HG02588 (cell line): ENCODE data around the gene FARS2.

ENCODE experiments used
- ATAC-seq: cut with Tn5 transposase; IDR thresholded peaks from one replicate; pipeline ENCODE4 v1.9.1; 2021; ENCODE audit warnings: mild to moderate bottlenecking, moderate library complexity; ENCODE audit not compliant: unreplicated experiment

The FARS2 gene

DNA sequence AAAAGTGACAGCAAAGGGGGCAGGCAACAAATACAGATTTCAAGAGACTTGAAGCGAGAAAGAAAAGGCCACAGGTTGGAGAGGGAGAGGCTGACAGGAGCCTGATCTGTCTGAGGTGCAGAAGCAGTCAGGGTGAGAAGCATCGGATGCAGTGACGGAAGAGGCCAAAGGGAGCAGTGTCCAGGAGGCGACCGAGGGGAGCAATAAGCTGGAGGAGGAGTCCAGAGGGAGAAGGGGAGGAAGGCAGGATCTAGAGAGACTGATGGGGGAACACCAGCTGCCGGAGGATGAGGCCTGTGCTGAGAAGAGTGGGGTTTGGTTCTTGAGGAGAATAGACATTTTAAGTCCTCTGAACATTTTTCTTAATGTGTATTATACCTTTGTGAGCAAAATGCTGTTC is 23.8 kb downstream of the FARS2 start:
- no peak for ATAC-seq

DNA sequence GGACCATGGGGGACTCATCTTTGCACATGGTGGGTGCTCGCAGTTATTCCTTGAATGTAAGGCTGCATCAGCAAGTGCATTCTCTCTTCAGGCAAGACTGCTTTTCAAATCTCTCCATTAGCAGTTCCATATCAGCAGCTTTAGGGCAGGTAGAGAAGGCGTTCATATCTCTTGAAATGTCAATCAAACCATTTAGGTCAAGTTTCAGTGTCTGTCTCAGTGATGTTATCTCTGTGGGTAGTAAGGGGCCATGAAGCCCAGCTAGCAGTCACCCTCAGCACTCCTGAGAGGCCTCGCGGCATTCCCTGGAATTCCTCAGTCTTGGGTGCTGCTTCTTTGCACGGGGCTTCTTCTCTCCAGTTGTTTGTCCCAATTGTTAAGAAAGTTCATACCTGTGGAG is 24.2 kb downstream of the FARS2 start:
- no peak for ATAC-seq

DNA sequence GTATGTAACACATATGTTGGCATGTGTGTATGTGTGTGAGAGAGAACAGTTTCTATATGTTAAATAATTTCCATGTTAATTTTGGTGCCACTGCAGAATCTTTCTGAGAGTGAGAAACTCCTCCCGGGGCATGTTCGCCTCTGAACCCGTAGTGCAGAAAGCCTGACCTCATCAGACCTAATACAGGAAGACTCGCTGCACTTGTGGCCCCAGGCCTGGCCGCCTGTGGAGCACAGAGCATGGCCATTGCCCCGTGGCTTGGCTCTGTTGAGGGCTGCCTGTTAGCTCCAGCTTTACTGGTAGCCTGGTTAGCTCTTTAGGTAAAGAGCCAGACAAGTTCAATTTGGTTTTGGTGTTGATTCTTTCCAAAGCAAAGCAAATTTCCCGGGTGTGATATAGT is 25.5 kb downstream of the FARS2 start:
- no peak for ATAC-seq

DNA sequence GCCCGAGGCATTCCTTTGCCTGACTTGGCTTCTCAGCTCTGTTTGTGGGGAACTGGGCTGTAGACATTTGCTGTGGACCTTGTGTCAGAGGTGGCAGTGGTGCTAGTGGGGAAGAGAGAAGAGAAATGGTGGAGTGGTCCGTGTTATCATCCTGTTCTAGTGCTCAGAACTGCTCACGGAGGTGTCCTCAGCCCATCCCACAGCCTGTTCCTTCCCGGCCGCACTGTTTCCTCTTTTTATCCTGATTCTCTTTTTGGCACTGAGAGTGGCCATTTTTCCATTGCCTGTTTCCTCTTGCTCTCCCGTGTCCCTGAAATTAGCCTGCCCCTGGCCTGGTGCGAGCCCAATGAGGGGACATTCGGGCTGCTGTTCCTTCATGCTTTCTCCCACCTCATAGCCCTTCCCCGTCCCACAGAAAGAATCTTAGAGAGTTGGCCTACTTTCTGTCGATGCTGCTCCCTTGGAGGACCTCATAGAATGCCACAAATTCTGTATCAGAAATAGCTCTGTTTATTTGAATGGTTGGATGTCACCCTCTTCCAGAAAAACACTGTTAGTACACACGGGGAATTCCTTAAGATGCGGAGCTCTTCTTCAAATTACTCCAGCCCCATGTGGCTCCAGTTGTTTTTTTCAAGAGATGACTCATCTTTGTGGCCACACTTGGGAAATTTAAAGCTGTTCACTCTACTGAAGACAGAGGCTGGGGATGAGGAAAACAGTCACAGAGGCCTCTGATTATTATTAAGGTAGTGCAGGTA is 26.1 kb downstream of the FARS2 start:
- ATAC-seq = no peak

DNA sequence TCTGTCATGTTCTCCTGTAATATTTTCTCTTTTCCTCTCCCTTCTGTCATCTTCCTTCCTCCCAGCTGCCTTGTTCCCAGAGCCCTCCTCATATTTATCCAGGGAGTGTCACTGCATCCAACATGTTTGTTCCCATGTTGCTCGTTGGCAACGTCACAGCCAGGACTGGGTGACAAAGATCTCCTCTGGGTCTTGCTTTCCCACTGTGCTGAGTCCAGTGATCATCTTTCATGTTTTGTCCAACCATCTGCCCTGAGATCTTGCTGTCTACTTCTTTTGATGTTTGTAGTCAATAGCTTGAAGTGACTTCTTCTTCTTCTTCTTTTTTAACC is 26.6 kb downstream of the FARS2 start:
- no peak for ATAC-seq

DNA sequence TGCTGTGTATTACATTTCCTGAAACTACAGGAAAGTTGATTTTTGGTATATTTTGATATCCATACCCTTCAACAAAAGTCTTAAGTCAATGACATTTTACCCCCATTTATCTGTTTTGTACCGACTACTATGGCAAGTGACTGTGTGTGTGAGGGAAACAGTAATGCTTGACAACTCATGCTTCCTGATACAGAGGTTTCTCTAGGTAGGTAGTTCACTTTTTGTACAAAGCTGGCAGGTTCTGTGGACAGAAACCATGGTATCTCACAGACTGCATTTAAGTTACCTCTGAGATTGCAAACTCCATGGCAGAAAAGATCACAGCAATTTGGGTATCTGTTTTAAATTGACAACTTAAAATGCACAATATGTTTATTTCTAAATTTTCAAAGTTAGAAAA is 28.8 kb downstream of the FARS2 start:
- ATAC-seq = no peak

DNA sequence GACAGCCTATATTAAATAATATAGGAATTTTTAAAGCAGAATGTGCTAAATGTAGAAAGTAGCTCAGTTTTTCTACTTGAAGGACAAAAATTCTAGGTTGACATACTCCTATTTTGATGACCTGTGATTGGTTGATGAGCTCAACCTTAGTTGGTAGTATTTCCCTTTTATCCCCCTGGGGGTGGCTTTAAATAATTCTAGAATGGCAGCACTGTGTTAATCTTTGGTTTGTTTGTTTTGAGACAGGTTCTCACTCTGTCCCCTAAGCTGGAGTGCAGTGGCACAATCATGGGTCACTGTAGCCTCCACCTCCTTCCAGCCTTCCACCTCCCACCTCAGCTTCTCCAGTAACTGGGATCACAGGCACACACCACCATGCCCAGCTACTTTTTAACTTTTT is 29.2 kb downstream of the FARS2 start:
- no peak for ATAC-seq

DNA sequence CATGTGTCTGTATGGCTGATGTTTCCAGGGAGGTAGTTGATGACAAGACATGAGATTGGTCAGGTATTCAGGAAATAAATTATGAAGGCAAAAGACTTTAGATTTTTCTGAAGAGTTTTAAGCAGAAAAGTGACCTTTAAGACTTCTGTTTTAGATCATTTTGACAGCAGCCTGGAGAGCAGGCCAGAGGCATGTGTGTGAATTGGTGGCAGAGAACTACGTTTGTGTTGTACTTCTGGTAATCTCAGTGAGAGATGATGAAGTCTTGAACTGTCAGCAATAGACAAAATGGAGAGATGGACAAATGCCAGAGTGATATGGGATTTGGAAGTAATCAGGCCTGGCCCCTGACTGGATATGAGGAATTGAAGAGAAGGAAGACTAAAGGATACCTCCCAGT is 30.8 kb downstream of the FARS2 start:
- no peak for ATAC-seq

DNA sequence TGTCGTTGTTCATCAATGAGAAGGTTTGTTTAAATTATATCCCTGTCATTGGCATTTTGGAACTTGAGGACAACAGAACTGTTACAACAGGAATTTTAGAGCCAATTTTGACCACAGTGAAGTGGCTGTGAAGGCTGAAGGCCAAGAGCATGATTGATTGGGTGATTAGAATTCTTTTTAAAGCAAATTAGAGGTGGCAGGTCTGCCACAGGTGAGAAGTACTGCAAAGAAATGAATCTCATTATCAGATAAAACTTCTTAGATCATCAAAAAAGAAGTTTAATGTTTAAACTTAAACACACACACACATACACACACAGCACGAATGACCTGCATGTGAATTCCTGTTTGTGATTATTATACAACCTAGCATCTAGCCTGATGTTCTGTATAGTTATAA is 32.4 kb downstream of the FARS2 start:
- no peak for ATAC-seq

DNA sequence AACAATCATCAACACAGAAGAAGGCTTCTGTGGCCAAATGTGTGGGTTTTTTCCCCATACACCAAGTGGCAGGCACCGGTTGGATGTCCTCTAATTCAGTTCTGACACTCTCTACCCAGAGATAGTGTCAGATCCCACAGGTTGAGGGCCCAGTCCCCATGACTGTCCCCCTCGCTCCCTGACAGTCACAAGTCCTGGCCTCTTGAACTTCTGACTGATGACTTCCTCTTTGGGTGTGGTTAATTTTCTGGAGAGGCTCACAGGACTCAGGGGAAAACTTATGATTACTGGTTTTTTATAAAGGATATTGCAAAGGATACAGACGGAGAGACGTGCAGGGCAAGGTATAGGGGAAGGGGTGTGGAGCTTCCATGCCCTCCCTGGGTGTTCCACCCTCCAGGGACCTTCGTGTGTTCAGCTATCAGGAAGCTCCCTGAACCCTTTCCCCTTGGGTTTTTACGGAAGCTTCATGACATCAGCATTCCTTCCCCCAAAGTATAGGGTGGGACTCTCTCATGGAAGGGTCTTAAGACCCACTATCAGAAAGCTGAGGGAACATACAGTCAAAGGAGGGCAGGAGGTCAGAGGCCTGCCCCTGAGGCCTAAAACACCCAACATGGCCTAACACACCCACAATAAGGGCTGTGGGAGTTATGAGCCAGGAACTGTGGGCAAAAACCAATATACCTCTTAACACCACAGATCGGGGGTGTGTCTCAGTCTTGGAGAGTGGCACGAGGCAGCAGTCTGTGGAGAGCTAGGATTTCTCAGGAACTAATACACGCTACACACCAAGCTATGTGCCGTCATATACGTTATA is 33.3 kb downstream of the FARS2 start:
- ATAC-seq = no peak

DNA sequence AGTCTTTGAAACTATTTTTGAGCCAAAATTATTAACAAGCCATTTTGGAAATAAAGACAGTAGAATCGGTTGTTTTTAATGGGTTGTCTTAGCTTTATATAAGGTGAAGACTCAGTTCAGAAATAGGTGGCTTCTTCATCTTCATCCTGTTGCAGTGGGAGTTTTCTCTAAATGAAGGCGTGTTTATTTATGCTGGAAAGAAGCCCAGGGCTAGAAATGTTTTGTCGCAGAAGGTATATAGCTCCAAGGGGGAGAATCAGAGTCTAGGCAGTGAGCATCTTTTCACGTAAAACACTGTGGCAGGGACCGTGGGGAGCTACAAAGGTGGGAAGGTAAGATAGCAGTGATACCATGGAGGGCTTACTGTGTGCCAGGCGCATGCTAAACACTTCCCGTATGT is 34.3 kb downstream of the FARS2 start:
- no peak for ATAC-seq

DNA sequence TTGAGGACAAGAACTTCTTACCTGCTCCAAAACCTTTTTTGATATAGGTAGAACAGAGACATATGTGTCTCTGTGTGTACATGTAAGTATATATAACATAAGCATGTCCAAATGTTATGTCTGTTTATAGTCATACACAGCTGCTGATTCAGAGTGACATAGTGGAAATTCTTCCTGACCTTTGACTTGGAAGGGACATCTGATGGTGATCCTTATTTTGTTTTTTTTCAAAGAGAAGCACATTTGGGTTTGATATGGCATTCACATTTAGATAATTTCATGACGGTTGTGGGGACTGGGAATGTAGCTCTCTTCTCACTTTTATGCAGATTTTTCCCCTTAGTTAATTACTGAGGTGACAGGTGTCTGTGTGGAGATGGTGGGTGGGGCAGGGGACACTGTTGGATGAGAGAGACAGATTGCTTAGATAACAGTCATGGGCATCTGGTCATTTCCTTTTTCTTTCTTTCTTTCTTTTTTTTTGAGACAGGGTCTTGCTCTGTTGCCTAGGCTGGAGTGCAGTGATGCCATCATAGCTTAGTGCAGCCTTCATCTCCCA is 39.0 kb downstream of the FARS2 start:
- no peak for ATAC-seq

DNA sequence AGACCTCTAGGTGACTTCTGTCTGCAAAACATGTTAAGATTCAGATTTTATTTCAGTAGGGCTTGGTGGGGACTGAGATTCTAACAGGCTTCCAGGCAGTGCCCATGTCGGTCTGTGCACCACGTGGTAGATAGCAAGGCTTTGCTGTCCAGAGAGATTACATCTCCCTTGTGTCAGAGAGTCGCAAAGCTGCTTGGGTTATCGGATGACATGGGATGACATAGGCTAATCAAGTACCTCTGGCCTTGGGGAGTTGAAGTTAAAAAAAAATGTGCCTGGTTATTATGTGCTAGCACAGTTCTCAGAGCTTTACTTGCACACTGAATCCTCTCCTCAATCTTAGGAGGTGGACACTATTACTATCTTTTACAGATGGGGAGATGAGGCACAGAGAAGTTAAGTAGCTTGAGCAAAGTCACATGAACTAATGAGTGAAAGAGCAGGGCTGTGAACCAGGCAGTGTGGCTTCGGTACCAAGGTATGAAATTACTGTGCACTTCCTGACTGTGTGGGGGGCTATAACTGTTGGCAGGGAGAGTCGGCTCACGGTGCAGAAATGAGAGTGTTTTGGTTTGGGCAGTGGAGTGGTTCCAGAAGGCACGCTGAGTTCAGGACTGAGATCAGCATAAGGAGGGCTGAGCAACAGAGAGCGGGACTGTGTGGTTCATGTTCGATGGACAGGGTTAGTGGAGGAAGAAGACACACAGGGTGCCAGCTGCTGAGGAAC is 41.1 kb downstream of the FARS2 start:
- peak; percentile 88 for ATAC-seq

DNA sequence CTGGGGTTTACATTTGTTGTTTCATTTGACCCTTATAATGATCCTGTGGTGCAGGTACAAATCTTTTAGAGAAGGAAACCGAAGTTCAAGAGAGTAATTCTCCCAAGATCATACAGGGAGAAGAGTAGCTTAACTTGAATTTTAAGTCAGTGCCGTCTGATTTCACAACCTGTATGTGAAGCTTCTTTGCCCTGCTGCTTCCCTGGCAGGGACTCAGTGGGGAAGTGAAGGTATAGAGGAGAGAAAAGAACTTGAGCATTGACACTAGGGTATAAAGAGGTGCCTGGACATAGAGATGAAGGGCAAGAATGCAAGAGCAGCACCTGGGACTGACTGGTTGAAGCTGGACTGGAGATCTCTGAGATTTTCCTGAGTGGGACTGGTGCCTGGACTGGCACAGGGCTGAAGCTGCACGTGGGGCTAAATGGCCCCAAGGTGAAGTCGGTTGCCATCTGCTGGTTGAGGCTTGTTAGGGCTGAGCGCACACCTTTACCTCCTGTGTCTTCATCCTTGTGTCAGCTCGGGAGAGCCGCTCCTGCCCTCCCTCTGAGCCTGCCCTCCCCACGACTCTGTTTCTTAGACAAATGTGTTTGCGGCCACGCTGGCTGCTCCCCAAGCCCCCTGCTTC is 41.8 kb downstream of the FARS2 start:
- peak; percentile 66 for ATAC-seq

DNA sequence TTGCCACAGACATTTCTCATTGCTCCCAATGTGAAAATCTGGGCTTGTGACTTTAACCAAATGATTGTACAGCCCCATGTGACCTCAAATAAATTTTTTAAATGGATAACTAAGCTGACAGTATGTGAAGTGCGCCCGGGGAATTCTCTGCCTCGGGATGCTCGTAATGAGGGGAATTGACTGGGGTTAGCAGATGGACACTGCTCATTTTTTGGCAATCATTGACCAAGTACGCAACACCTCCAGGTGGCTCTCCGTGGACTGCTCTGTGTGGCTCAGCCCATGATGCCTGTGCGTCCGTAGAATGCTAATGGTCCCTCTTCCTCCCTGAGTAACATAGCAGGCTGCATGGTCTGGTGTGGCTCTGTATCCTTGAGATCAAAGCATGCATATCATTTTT is 42.4 kb downstream of the FARS2 start:
- ATAC-seq = no peak

DNA sequence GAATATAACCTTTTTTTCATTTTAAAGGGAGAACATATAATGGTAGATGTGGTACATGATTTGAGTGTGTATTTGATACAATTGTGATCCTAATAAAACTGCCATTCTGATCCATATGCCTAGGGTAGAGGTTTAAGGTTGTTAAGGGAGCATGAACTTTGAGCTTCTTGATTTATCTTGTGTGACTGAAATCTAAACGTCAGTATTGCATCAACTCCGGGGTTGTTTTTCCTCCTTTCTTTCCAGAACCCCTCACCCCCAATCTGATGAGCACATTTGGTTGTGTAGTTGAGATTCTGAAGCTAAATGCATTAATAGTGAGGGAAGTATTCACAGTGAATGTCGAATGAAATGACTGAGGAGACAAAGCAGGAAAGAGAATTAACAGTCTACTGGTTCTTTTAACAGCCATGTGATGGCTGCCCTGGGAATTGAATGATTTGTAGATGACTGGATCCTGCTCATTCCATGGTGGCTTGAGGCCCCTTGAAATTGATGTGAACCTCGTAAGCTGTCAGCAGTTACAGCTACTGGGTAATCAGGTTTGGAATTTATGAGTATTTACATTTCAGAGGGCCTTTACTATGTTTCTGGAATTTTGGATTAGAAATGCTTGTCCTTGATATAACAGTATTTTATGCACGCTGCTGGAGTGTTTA is 44.8 kb downstream of the FARS2 start:
- ATAC-seq = no peak

DNA sequence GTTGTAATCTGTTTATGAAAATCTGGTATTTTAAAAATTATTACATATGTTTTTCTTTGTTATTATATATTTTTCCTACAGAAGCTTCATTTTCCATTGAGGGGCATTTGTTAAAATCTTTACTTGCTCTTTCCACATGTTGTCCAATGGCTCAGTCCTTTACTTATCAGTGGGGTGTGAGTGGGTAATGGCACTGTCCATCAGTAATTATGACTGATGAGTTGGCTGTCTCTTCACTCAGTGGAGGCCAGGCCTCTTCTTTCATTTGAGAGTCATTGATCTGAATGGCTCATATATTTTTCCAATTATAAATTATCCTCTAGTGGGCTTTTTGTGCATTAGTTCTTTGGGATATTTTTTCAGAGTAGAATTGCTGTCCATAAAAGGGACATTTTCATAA is 45.7 kb downstream of the FARS2 start:
- ATAC-seq = no peak

DNA sequence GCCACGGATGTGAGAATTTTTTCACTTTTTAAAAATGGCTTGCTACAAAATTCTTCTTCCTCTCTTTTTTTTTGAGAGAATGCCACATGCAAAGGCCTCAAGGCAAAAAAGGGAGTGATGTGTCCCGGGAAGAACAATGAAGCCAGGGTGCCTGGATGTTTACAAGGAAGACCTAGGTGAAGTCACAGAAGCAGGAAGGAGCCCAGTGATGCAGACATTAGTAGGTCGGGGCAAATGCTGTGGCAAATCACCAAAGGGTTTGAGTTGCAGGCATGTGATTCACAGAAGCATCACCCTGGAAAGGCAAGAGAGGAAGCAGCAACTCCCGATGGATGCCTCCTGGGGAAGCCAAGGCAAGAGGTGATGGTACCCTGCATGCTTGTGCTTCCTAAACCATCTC is 46.8 kb downstream of the FARS2 start:
- no peak for ATAC-seq

DNA sequence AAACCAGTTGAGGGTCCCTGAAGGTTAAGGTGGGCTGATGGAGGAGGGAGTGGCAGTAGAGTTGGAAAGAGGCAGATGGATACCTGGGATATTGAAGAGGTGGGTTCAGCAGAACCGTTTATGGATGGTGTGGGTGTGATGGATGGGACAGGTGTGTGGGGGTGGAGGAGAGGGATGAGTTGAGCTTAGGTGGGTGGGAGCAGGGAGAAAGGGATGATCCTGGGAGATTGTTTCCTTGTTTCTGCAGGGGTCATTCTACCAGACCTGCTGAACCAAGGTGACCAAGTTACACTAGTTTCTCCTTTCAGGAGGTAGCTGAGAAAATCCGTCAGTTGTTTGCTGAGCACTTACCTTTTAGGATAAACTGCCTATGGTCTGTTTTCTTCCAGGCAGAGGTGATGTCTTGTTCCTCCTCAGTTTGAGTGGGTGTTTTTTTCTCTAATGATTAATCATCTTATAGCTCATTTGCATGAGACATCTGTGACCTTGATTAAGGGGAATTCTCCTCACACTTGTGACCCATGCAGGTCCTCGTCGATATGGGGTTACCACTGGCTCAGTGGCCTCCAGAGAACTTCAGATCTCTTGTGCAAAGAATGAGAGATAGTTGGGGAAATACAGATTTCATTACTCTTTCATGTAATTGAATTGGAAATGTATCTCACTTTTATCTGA is 53.0 kb downstream of the FARS2 start:
- peak; percentile 66 for ATAC-seq

DNA sequence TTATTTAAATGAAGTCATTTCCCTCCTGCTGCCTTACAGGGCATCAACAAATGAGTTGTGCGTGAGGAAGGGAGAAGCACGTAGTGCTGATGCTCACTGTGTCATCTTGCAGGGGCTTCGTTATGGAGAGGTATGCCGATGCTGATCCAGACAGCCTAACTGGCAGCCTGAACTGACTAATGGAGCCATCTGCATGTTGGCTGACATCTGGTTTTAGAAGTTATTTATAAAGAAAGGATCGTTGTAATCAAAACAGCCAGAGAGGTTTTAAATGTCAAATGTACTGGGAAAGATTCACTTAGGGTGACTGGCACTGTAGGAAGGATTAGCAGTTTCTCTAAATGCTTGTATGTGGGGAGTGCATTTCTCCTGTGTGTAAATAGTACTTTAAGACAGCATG is 54.6 kb downstream of the FARS2 start:
- no peak for ATAC-seq
